ENCODE results near the gene HIVEP3.

HIVEP3 gene

GRCh38 chr1:41679994-41680393 is 238.7 kb downstream of the HIVEP3 start:
- no peak for DNase-seq

DNA sequence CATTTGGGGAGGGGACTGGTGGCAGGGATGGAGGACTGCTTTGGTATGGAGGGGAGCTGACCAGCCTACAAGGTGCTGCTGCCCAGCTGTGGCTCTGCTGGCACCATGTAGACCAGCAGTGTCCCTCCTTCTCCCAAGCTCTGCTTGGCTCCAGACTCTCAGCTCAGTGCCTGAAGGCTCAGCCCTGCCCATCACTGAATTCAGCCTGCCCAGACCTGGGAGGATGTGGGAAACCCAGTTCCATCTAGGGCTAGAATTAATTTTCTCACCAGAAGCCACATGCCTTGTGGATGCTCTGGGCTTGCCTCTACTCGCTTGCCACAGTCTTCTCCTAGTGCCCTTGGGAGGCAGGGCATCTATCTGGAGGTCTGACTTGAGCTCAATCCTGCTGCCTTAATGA is 239.2 kb downstream of the HIVEP3 start:
- DNase-seq = no peak

DNA sequence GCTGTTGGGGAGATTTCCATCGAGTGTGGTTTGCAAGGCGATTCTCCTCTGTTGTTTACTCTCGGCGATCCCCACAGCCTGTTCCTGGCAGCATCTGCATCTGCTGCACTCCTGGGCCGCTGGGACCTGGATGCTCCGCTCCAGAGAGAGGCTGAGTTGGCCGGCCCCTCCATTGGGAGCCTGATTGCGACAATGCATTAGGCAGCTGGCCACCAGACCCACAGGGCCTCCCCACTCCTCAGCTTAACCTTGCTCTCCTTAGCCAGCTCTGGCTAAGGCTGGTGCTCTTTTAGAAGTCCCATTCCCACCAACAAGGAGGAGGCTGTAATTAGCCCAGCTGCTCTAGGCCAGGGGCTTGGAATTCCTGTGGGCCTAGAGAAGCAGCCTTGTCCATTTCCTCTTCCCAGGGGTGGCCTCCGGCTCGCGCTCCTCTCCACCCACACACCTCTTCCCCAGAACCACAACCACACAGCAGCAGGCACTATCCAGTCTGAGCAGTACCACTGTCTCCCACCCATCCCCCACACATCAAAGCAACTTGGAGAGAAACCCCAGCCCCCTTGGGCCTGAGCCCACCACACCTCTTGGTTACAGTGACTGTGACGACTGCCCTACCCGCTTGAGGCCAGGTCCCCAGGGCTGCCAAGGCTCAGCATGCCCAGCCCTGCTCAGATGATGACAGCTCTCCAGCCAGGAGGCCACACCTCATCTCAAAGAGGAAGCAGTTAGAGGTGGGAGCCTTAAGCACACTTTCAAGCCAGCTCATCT is 240.4 kb downstream of the HIVEP3 start:
- no peak for DNase-seq

DNA sequence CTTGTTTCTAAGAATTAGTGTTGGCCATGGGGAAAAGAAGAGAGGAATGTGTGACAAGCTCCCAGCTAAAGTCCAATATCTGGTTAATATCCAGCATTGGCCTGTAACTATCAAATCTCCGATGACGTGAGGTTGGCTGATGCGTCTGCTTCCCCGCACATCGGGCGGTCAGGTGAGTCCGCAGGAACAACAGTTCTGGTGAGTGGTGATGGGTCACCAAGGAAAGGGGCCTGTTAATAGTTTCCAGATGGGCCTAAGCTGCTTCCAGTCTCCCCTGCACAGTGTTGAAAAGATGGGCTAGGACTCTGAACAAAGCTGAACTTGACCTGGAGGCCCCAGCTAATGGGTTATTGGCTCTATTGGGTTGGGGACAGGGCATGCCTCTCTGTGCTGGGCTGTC is 241.1 kb downstream of the HIVEP3 start:
- DNase-seq = no peak

DNA sequence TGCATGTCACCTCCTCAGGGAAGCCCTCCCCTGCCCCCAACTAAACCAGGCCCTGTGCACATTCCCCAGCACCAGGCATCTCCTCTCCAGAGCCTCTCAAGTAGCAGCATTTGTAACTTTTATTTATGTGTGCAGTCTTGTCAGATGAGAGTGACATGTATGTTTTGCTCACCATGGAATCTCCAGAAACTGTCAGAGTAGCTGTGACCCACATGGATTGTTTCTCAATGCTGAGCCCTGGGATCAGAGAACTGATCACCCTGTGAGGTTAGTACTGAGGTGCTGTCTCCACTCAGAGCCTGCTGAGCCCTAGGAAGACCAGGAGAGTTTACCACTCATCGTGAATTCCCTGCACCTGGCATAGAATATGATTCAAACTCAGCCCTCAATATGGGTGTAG is 243.3 kb downstream of the HIVEP3 start:
- no peak for DNase-seq

GRCh38 chr1:41674522-41674921 is 244.2 kb downstream of the HIVEP3 start:
- DNase-seq = no peak

DNA sequence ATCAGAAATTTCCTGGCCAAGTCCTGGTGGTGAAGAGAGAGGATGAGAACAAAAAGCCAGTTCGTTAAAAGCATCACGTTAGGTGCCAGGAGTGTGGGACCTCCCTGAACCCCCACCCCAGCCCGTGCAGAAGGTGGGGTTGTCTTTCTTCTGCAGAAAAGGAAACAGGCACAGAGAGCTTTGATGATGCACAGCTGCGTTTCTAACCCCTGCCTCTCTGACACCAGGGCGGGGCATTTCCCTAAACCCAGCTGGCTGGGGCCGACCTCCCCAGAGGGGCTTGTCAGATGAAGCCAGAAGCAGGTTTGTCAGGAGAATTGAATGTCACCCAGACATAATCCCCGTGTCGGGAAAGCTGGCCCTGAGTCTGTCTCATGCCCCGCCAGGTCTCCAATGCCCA is 244.9 kb downstream of the HIVEP3 start:
- no peak for DNase-seq

GRCh38 chr1:41673378-41673777 is 245.3 kb downstream of the HIVEP3 start:
- peak; percentile 30 for DNase-seq

- DNase-seq = no peak
Measured at GRCh38 chr1:41672641-41673361, 245.9 kb downstream of the HIVEP3 start.

DNA sequence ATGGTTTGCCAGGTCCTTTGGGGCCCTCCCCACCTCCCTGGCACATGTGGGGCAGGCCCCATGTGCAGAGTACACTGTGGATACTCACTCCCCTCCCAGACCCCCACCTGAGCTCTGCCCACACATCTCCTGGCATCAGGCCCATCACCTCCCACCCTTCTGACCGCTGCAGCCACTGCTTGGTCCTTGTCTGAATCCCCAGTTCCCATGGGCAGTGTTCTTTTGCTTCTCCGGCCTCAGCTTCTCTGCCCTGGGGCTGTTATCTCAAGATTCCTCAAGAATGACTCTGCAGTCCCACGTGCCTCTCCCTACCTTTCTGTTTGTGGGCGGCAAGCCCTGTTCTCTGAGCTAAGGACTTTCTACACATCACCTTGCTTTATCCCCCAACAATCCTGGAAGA is 246.5 kb downstream of the HIVEP3 start:
- no peak for DNase-seq

DNA sequence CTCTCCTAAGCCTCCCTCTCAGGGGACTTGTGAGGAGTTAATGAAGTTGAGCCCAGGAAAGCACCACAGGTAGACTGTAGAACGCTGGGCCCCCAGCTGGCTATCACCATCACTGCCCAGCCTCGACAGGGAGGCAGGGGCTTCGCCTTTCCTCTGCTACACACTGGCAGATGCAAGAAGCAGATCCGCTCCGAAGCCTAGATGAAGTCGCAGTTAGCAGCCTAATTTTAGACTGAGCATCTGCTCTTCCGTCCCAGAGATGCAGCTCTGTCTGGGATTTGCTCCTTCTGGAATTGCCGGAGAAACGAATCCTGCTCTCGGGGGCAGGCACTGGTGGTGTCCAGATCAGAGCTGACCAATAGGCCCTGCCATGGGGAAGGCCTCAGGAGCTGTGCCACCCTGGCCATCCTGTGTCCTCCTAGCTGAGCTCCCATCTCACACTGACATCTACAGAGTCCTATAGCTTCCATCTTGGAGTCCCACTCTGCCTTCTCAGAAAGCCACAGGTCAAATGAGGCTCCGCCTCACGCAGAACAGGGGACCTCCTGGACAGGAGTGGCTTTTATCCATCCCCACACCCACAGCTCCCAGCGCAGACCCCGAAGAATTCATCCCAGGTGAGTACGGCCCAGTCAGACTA is 247.5 kb downstream of the HIVEP3 start:
- no peak for DNase-seq

DNA sequence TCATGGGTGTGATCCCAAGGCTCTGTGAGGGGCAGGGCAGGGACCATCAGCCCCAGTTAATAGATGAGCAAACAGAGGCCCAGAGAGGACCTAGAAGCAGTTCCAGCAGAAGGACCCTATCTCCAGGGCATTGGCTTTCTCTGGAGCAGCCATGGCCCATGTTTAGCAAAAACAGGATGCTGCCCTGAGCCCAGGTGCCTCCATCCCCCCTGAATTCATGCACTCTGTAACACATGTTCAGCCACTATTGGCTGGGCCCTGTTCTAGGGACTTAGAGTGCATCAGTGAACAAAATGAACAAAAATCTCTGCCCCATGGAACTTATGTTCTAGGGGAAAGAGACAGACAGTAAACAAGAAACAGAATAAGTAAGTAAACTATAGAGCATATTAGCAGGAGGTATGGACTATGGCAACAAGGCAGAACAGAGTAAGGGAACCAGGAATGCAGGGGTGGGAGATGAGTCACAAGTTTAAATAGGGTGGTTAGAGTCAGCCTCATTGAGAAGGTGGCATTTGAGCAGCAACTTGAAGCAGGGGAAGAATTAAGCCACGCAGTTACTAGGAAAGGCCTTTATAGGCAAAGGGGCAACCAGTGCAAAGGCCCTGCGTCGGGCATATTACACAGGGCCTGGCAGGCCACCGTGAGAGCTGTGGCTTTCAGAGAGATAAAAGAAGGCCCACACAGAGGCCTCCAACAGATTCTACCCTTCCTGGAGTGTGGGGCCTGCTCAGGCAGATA is 248.3 kb downstream of the HIVEP3 start:
- no peak for DNase-seq

DNA sequence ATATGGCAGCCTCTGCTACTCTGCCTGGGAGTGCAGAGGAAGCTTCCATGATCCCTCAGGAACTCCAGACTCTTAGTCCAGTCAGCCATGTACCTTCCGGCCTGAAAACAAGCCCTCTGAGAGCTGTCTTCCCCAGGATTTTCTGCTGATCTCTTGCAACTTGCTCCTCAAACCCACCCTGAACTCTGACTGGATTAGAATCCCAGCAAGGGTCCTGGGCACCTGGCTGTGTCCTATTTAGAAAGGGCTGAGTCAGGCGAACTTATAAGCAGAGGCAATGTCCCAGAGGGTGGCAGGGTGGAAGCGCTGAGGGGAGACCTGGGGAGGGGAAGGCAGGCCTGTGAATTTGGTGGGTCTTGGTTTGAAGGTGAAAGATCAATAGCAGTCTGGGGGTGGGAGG is 249.8 kb downstream of the HIVEP3 start:
- DNase-seq = no peak

GRCh38 chr1:41668054-41668660 is 250.6 kb downstream of the HIVEP3 start:
- DNase-seq = no peak

DNA sequence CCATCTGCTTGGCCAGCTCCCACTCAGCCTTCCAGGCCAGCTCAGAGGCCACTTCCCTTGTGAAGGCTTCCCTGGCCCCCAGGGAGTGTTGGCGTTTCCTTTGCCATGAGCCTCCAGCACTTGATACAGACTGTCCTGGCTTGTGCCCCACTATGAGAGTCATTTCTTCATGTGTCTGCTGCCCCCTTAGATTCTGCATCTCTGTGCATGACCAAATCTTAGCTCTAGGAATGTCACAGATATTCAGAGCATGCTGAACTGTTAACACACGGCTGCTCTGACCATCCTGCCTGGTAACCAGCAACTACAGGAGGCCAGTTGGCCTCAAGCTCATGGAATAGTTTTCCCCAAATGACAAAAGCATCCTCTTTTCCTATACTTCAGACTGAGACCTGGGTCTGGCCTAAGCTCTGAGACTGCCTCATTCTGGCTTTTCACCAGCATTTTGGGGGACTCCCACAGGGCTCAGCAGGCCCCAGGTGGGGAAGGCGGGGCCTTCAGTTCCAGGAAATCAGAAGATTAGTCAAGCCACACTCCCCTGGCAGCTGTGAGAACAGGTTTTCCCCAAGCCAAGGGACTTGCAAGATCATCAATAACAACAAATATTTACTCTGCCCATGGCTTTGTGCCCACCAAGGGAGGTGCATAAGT is 251.6 kb downstream of the HIVEP3 start:
- peak; percentile 38 for DNase-seq

DNA sequence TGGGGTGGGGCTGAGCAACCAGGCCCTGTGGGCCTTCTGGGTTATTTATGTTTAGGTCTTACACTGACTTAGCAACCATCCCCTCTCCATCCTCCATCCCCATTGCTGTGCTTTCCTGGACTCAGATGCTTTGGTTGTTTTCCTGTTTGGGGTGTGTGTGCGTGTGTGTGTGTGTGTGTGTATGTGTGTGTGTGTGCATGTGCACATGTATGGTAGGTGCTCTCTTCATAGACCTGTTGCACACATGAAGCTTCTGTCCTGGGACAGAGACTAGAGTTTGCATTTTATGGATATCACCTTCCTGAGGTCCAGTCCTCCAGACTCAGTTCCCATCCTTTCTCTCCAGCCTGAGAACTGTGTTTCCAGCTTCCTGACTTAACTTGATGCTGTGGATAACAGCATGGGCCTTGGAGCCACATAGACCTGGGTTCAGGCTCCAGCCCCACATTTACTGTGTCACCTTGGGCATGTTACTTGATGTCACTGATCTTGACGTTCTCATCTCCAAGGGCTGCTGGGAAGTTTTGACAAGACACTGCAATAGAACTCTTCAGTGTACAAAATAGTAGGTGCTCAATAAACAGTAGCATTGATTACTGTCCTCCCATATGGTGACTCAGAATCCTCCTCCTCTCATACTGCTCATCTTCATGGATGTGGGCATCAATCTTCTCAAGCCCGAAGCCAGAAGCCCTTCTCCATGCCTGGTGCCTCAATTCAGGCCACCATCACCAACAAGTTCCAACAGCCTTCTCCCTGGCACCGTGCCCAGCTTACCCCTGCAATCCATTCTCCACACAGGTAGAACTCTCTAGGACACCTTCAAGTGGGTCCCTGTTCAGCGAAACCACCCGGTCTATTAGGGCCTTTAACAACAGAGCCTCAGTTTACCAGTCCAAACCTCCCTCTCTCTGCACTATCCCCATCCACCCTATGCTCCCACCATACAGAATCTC is 252.5 kb downstream of the HIVEP3 start:
- DNase-seq = no peak

DNA sequence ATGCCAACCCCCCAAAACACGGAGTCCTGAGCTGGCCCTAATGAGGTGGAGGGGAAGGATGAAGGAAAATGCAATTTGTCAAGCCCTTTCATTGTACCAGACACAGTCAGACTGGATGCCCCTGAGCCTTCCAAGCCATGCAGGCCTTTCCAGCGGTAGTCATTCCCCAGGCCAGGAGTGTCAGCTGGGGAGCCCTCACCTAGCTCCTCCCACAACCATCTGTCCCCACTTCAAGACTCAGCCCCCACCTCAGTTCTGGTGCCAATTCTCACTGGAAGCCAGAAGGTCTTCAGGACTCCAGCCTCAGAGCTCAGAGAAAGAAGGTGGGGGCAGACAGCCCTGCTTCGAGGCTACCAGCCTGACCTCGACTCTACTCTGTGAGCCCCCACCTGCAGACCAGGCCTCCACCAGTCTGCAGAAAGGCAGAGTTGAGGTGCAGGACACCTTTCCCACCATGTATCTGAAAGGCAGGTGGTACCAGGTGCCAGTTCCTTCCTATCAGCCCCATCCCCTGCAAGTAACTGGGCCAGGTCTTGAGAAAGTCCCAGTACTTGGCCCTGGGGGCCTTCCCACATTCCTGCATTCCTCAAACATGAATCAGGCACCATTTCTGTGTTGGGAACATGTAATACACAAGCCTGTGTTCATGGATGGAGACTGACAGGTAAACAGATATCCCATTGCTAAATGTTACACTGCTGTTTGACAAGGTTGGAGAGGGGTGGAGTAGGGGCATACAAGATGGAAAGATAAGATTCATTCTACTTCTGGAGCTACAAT is 253.7 kb downstream of the HIVEP3 start:
- no peak for DNase-seq

DNA sequence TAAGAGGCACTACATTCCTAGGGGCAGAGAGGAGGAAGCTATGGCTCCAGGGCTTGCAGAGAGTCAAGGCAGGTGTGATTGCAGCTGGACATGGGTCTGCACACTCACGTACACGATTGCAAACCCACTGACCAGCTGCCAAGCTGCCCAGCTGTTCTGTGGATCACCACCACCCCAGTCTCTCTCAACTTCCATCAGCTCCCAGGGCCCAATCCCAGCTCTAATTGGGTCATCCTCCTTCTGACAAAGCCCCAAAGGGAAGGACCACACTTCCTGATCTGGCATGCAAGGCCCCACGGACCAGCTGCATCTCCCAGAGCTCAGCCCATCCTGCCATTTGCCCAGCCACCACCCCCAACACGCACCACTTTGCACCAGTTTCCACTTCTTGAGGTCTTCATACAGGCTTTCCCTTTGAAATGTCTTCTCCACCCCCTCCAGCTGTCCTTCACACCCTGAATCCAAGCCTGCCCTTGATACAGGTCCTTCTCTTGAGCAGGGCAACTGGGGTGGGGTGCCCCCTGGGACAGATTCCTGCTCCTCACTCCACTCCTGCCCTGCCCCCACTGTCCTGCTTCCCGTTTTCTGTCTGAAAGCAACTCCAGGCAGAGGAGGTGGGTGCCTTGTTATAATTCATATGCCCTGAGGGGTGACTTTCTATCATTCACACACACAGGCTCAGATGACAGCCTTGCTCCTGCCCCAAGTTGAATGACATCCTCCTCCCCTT is 254.9 kb downstream of the HIVEP3 start:
- DNase-seq = no peak

- DNase-seq = no peak
Measured at GRCh38 chr1:41662765-41663437, 255.8 kb downstream of the HIVEP3 start.
